Vagina (tissue), 2 donors: ENCODE data around the gene STK38L. TPM values are rescaled to one million over a fixed set of nuclear protein-coding genes. Genes with fewer than 3 reads are reported as not detected.

Experiments used
- DNase-seq, 2 donors: peaks; one replicate each; pipeline ENCODE4 v3.0.0-alpha.2; 2017; ENCODE audit errors: extremely low spot score in 2 of 2
- H3K27ac ChIP-seq: fragments of 200-600 bp; sonication (generic); one replicate; pipeline ENCODE4 v1.5.1; 2019
- H3K27me3 ChIP-seq: fragments of 200-600 bp; sonication (generic); one replicate; pipeline ENCODE4 v1.5.1; 2019
- H3K36me3 ChIP-seq, 2 donors: fragments of 200-600 bp; sonication (generic); one replicate each; pipeline ENCODE4 v1.5.1; 2017 to 2019
- H3K4me1 ChIP-seq: fragments of 200-600 bp; sonication (generic); one replicate; pipeline ENCODE4 v1.5.1; 2019
- H3K4me3 ChIP-seq, 2 donors: fragments of 200-600 bp; sonication (generic); 1 replicate in 1 of 2; 2 replicates in 1 of 2; pipeline ENCODE4 v1.5.1; 2016 to 2019
- H3K9me3 ChIP-seq: fragments of 200-600 bp; sonication (generic); one replicate; pipeline ENCODE4 v1.5.1; 2019
- POLR2A ChIP-seq, 2 donors: fragments of 450-650 bp; IDR thresholded peaks; one replicate each; pipeline ENCODE4 v1.6.1; 2017; ENCODE audit warnings: antibody characterized with exemption in 2 of 2, mild to moderate bottlenecking in 2 of 2, moderate library complexity in 2 of 2
- POLR2AphosphoS5 ChIP-seq, 2 donors: sonication (generic); formaldehyde crosslinking; IDR thresholded peaks; one replicate each; pipeline ENCODE4 v1.9.0; 2017; ENCODE audit warnings: antibody characterized with exemption in 2 of 2, mild to moderate bottlenecking in 2 of 2, low read depth in 1 of 2; ENCODE audit not compliant: insufficient read depth in 1 of 2
- intact Hi-C: fragments of 100-400 bp; cut with DNase I; formaldehyde crosslinking; loops from one replicate; pipeline ENCODE4 v1.15.1; 2023
- total RNA-seq: library from RNA; depleted of rRNA; stranded (reverse); fragments of >200 nt; gene quantifications from one replicate; pipeline ENCODE4 v1.2.3, GENCODE V29; 2016
- TF ChIP-seq, protein P1 (sequence below), 3 experiments: fragments of 450-650 bp in 2 of 3; fragments of 200-600 bp in 1 of 3; sonication (generic) in 1 of 3; IDR thresholded peaks; one replicate each; pipeline ENCODE4 v1.5.1; 2017 to 2019; ENCODE audit warnings: antibody characterized with exemption in 3 of 3, mild to moderate bottlenecking in 2 of 3, moderate library complexity in 2 of 3

The STK38L gene
- total RNA-seq, 1 donor from 2014 or later: 52.8 TPM

DNA sequence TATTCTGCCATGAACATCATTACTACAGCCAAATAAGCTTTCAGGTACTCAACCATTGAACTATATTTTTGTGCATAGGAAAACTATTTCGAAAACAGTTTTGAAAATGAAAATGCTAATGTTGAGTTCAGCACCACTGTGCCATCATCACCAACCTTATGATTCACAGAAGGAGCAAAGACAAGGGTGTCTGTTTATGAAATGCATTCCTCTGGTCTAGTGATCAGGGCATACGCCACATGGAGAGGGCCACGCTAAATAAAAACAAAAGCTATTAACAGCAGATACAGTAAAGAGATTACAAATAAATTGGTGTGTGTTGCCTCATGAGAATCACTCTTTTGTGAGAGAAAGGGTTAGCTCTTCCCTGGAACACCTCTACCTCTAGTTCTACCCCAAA lies 45.3 kb downstream of the STK38L start:
- no peak for DNase-seq
- intact Hi-C loops: no loop called here
- Histone ChIP-seq H3K4me3 (no peak overlapping the region), H3K36me3 (no peaks in the 10 kb centered on the region), H3K27ac (no peak overlapping the region), H3K9me3 (no peaks in the 10 kb centered on the region), H3K4me1 (peaks cover 37% of the 10 kb centered on the region), H3K27me3 (no peaks in the 10 kb centered on the region)
- TF ChIP-seq POLR2A (IDR thresholded peaks at IDR 0.05): no peak
- TF ChIP-seq, protein P1, sequence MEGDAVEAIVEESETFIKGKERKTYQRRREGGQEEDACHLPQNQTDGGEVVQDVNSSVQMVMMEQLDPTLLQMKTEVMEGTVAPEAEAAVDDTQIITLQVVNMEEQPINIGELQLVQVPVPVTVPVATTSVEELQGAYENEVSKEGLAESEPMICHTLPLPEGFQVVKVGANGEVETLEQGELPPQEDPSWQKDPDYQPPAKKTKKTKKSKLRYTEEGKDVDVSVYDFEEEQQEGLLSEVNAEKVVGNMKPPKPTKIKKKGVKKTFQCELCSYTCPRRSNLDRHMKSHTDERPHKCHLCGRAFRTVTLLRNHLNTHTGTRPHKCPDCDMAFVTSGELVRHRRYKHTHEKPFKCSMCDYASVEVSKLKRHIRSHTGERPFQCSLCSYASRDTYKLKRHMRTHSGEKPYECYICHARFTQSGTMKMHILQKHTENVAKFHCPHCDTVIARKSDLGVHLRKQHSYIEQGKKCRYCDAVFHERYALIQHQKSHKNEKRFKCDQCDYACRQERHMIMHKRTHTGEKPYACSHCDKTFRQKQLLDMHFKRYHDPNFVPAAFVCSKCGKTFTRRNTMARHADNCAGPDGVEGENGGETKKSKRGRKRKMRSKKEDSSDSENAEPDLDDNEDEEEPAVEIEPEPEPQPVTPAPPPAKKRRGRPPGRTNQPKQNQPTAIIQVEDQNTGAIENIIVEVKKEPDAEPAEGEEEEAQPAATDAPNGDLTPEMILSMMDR (IDR thresholded peaks at IDR 0.05): no peak

DNA sequence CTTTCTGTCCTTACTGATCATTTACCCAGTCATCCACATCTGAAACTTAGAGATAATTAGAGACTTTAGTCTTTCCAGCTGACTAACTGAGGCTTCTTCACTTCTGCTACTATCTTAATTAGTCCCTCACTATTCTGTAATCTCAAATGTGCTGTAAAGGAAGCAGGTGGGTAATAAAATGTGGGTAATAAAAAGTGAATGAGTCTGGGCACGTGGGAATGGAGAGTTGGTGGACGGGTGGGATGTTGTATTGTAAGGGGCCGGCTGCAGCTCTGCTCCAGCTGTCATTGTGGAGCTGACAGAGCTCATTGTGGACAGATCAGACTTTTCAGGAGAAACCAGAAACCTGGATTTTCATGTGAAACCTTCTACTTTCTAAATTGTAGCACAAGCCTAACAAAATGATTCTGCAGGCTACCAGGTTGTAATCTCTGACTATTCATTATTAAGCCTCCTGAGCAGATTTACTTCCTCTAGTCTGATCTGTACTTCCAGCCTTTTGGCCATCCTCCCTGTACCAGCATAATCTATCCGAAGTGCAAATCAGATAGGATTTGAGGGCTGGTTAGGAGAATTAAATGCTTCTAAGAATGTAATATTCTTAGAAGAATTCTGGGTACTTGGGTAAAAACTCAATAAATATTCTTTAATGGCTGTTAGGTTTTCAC lies 46.5 kb downstream of the STK38L start:
- Histone ChIP-seq H3K9me3 (no peaks in the 10 kb centered on the region), H3K4me3 (no peak overlapping the region), H3K4me1 (peaks cover 31% of the 10 kb centered on the region), H3K27ac (no peak overlapping the region), H3K36me3 (no peaks in the 10 kb centered on the region), H3K27me3 (no peaks in the 10 kb centered on the region)
- intact Hi-C loops: loop anchor here (10.0 kb wide), 1 partner anchor 46 kb away; the partner anchor contains the start of gene STK38L
- TF ChIP-seq, protein P1 (IDR thresholded peaks at IDR 0.05): no peak
- TF ChIP-seq POLR2A (IDR thresholded peaks at IDR 0.05) (no peak), POLR2AphosphoS5 (IDR thresholded peaks at IDR 0.05; ENCODE audit: insufficient read depth in 1 of 2, low read depth in 1 of 2) (no peak)
- DNase-seq: no peak

DNA sequence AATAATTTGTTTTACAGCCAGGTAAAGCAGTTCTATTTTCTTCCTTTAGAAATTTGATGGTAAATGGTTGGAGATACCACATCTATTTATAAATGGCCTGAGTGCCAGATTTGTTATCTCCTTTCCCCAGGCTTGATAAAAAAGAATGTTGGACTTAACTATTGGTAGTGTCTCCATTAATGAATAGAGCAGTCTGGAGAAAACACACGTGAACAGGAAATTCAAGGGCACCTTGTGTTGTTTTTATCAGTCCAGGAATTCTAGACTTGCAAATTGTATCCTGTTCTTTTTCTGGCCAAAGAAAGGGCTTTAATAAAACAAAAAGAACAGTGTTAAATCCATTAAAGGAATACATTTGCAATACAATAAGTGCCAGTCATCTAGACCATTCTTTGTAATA lies 47.8 kb downstream of the STK38L start:
- Histone ChIP-seq H3K4me3 (no peak overlapping the region), H3K36me3 (no peaks in the 10 kb centered on the region), H3K4me1 (peaks cover 28% of the 10 kb centered on the region), H3K27me3 (no peaks in the 10 kb centered on the region), H3K27ac (peak overlapping the region; percentile 39), H3K9me3 (no peaks in the 10 kb centered on the region)
- TF ChIP-seq POLR2AphosphoS5 (IDR thresholded peaks at IDR 0.05; ENCODE audit: insufficient read depth in 1 of 2, low read depth in 1 of 2): peak in 1 of 2 donors; percentile 83
- TF ChIP-seq, protein P1 (IDR thresholded peaks at IDR 0.05): no peak
- DNase-seq: no peak
- intact Hi-C loops: loop anchor here (10.0 kb wide), 1 partner anchor 47 kb away; the partner anchor contains the start of gene STK38L

DNA sequence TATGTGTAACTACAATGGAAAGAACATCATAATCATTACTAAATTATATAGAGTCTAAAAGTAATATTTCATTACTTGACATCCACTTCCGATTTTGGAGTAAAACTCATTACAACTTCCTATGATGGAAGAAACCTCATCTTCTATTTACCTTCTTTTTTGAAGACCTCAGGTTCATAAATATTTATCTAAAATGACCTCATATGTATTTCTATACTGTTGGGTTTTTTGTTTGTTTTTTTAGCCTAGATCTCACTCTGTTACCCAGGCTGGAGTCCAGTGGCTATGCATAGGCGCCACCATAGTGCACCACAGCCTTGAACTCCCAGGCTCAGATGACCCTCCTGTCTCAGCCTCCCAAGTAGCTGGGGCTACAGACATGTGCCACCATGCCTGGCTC lies 48.6 kb downstream of the STK38L start:
- H3K9me3 ChIP-seq: no peaks in the 10 kb centered on the region
- peaks cover 28% of the 10 kb centered on the region for H3K4me1 ChIP-seq
- TF ChIP-seq POLR2A (IDR thresholded peaks at IDR 0.05) (no peak), POLR2AphosphoS5 (IDR thresholded peaks at IDR 0.05; ENCODE audit: insufficient read depth in 1 of 2, low read depth in 1 of 2) (no peak)
- TF ChIP-seq, protein P1 (IDR thresholded peaks at IDR 0.05): no peak
- DNase-seq: no peak
- no peaks in the 10 kb centered on the region for H3K27me3 ChIP-seq
- H3K36me3 ChIP-seq: no peaks in the 10 kb centered on the region
- no peak overlapping the region for H3K27ac ChIP-seq
- H3K4me3 ChIP-seq: no peak overlapping the region
- intact Hi-C loops: loop anchor here (10.0 kb wide), 1 partner anchor 48 kb away; the partner anchor contains the start of gene STK38L

DNA sequence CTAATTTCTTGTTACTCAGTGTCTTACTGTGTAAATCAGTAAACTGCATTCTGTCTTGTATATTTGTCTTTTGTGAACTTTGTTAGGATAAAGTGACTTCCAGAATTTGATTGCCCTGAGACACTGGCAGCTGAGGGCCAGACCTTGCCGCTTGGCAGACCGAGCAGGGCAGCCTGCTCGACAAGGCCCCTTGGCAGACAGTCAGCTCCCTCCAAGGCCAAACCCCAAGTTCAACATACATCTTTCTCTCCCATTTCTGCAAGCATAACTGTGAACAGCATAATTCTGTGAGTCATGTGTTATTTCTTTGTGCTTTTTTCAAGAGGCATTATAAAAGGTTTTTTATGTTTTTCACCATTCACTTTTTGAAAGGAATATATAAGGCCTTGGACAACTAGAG lies 49.4 kb downstream of the STK38L start:
- H3K9me3 ChIP-seq: no peaks in the 10 kb centered on the region
- no peak for DNase-seq
- no peak overlapping the region for H3K4me3 ChIP-seq
- TF ChIP-seq POLR2AphosphoS5 (IDR thresholded peaks at IDR 0.05; ENCODE audit: insufficient read depth in 1 of 2, low read depth in 1 of 2): no peak
- no peak for TF ChIP-seq POLR2A (IDR thresholded peaks at IDR 0.05)
- TF ChIP-seq, protein P1 (IDR thresholded peaks at IDR 0.05): no peak
- no peak overlapping the region for H3K27ac ChIP-seq
- peaks cover 28% of the 10 kb centered on the region for H3K4me1 ChIP-seq
- peaks cover 0 to 5% of the 10 kb centered on the region in 2 donors for H3K36me3 ChIP-seq
- intact Hi-C loops: loop anchor here (10.0 kb wide), 1 partner anchor 49 kb away; the partner anchor contains the start of gene STK38L
- H3K27me3 ChIP-seq: no peaks in the 10 kb centered on the region
